Spleen (tissue), 7 donors: ENCODE measurements around the gene CACNA1H.
"Not testable (repeated sequence)": the region's sequence is repeated elsewhere in the genome, so short reads cannot be mapped to it uniquely, and the experiment has no call there.

Experiments used
- POLR2A ChIP-seq, 3 donors: fragments of 450-650 bp; IDR thresholded peaks; one replicate each; pipeline ENCODE4 v1.5.1; 2017; ENCODE audit warnings: antibody characterized with exemption in 3 of 3, mild to moderate bottlenecking in 1 of 3
- POLR2AphosphoS5 ChIP-seq, 3 donors: sonication (generic); formaldehyde crosslinking; IDR thresholded peaks; one replicate each; pipeline ENCODE4 v1.5.1; 2017; ENCODE audit warnings: antibody characterized with exemption in 3 of 3
- TF ChIP-seq, protein P1 (sequence below), 11 experiments: fragments of 200-600 bp in 7 of 11; fragments of 450-650 bp in 4 of 11; sonication (generic) in 4 of 11; IDR thresholded peaks in 8 of 11; conservative IDR thresholded peaks in 3 of 11; 1 replicate in 7 of 11; 2 replicates in 4 of 11; pipeline versions ENCODE4 v1.4.0 to v1.8.0; 2016 to 2021; ENCODE audit warnings: antibody characterized with exemption in 11 of 11, inconsistent platforms in 4 of 11, mild to moderate bottlenecking in 1 of 11
- donor health status: DM: no; HTN: no; CAD: no; lungs with moderate emphysema.
- donor health status: DM: no; HTN: no; CAD: no.
- donor health status: DM: no; HTN: no; CAD: no.

GRCh38 chr16:1238909-1239308 is 86.0 kb downstream of the CACNA1H start:
- TF ChIP-seq, protein P1, sequence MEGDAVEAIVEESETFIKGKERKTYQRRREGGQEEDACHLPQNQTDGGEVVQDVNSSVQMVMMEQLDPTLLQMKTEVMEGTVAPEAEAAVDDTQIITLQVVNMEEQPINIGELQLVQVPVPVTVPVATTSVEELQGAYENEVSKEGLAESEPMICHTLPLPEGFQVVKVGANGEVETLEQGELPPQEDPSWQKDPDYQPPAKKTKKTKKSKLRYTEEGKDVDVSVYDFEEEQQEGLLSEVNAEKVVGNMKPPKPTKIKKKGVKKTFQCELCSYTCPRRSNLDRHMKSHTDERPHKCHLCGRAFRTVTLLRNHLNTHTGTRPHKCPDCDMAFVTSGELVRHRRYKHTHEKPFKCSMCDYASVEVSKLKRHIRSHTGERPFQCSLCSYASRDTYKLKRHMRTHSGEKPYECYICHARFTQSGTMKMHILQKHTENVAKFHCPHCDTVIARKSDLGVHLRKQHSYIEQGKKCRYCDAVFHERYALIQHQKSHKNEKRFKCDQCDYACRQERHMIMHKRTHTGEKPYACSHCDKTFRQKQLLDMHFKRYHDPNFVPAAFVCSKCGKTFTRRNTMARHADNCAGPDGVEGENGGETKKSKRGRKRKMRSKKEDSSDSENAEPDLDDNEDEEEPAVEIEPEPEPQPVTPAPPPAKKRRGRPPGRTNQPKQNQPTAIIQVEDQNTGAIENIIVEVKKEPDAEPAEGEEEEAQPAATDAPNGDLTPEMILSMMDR (IDR thresholded peaks at IDR 0.05 in 8 of 11, conservative IDR thresholded peaks at IDR 0.05 in 3 of 11): not testable (repeated sequence)
- not testable (repeated sequence) for TF ChIP-seq POLR2AphosphoS5, POLR2A (IDR thresholded peaks at IDR 0.05)
